Measurements from ENCODE around the gene CRIP2. TPM values are rescaled to one million over a fixed set of nuclear protein-coding genes. Genes with fewer than 3 reads are reported as not detected.

The CRIP2 gene
- total and polyA plus RNA-seq, 2 experiments from 2014 or later = 3.4 to 9.6 TPM

DNA sequence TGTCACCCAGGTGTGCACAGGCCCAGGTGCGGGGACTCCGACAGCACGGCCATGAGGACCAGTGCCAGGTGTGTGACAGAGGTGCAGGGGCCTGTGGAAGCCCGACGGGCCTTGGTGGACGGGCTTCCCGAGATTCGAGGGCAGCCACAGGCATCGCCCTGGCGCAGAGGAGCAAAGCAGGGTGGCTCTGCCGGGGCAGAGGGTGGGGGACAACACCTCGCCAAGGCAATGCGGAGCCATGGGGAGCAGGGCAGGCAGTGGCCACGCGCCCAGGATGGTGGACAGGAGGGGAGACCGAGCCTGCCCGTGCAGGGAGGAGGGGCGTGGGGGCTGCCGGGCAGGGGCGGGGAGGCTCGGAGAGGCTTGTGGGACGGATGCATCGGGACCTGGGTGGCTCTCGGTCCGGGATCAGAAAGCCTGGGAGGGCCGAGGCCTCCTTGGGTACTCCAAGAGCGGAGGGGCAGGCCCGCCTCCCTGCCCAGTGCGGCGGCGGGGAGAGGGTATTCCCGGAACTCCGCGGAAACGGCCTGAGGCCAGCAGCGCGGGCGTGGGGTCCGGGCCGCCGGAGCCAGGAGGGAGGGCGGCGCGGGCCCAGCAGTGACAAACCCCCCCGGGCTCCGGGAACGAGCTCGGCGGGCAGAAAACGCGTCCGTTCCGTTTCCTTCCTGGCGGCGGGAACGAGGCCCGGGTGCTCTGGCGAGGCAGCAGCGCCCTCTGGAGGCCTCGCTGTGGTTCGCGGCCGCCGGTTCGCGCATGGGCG is 53.4 kb downstream of the CRIP2 start:
- Mint-ChIP-seq H3K27me3 (ENCODE audit: insufficient read depth, low read depth, poor library complexity) (peaks cover 34% of the 10 kb centered on the region), H3K4me3 (peak overlapping the region; percentile 37; the same call in 2 of the 3 replicates), H3K9me3 (peaks cover 8% of the 10 kb centered on the region)

More for the DNA sequence above, 53.4 kb downstream of the CRIP2 start:
- Histone ChIP-seq H3F3A (replicated peaks; ENCODE audit: low read depth) (no peaks in the 10 kb centered on the region), H3K36me3 (ENCODE audit: insufficient read depth) (no peaks in the 10 kb centered on the region), H4K20me1 (replicated peaks; ENCODE audit: insufficient read depth) (no peaks in the 10 kb centered on the region), H3K4me3 (peak overlapping the region; percentile 53; the same call in 1 of the 2 replicates), H3K4me2 (peak overlapping the region; percentile 75; the same call in 1 of the 2 replicates), H2AFZ (0 out of 2 replicates have a peak overlapping the region, but pooled peaks have one; percentile 63), H3K4me1 (ENCODE audit: insufficient read depth) (no peaks in the 10 kb centered on the region), H3K27ac (ENCODE audit: low read depth) (no peak overlapping the region), H3K27me3 (ENCODE audit: insufficient read depth) (peaks cover 46% of the 10 kb centered on the region), H3K9me2 (ENCODE audit: insufficient read depth) (no peaks in the 10 kb centered on the region), H3K79me2 (replicated peaks; ENCODE audit: insufficient read depth) (no peaks in the 10 kb centered on the region)
- Mint-ChIP-seq H3K4me1 (peaks cover 3% of the 10 kb centered on the region; the same call in 1 of the 3 replicates), H3K36me3 (ENCODE audit: low read depth) (peaks cover 3% of the 10 kb centered on the region; the same call in 1 of the 3 replicates), H3K27ac (no peak overlapping the region)
- peak; percentile 54 for ATAC-seq
- DNase-seq (ENCODE audit: low spot score) = peak; percentile 76
- peak; percentile 56 to 86 for TF ChIP-seq CTCF (conservative IDR thresholded peaks at IDR 0.05; ENCODE audit: low read depth in 2 of 2)
- TF ChIP-seq ETS1 (IDR thresholded peaks at IDR 0.05) = no peak
- no peak for TF ChIP-seq REST (IDR thresholded peaks at IDR 0.05; ENCODE audit: unreplicated experiment)
- peak; percentile 40 for TF ChIP-seq EZH2 (IDR thresholded peaks at IDR 0.05; ENCODE audit: low read depth, unreplicated experiment)
- TF ChIP-seq, protein P1, sequence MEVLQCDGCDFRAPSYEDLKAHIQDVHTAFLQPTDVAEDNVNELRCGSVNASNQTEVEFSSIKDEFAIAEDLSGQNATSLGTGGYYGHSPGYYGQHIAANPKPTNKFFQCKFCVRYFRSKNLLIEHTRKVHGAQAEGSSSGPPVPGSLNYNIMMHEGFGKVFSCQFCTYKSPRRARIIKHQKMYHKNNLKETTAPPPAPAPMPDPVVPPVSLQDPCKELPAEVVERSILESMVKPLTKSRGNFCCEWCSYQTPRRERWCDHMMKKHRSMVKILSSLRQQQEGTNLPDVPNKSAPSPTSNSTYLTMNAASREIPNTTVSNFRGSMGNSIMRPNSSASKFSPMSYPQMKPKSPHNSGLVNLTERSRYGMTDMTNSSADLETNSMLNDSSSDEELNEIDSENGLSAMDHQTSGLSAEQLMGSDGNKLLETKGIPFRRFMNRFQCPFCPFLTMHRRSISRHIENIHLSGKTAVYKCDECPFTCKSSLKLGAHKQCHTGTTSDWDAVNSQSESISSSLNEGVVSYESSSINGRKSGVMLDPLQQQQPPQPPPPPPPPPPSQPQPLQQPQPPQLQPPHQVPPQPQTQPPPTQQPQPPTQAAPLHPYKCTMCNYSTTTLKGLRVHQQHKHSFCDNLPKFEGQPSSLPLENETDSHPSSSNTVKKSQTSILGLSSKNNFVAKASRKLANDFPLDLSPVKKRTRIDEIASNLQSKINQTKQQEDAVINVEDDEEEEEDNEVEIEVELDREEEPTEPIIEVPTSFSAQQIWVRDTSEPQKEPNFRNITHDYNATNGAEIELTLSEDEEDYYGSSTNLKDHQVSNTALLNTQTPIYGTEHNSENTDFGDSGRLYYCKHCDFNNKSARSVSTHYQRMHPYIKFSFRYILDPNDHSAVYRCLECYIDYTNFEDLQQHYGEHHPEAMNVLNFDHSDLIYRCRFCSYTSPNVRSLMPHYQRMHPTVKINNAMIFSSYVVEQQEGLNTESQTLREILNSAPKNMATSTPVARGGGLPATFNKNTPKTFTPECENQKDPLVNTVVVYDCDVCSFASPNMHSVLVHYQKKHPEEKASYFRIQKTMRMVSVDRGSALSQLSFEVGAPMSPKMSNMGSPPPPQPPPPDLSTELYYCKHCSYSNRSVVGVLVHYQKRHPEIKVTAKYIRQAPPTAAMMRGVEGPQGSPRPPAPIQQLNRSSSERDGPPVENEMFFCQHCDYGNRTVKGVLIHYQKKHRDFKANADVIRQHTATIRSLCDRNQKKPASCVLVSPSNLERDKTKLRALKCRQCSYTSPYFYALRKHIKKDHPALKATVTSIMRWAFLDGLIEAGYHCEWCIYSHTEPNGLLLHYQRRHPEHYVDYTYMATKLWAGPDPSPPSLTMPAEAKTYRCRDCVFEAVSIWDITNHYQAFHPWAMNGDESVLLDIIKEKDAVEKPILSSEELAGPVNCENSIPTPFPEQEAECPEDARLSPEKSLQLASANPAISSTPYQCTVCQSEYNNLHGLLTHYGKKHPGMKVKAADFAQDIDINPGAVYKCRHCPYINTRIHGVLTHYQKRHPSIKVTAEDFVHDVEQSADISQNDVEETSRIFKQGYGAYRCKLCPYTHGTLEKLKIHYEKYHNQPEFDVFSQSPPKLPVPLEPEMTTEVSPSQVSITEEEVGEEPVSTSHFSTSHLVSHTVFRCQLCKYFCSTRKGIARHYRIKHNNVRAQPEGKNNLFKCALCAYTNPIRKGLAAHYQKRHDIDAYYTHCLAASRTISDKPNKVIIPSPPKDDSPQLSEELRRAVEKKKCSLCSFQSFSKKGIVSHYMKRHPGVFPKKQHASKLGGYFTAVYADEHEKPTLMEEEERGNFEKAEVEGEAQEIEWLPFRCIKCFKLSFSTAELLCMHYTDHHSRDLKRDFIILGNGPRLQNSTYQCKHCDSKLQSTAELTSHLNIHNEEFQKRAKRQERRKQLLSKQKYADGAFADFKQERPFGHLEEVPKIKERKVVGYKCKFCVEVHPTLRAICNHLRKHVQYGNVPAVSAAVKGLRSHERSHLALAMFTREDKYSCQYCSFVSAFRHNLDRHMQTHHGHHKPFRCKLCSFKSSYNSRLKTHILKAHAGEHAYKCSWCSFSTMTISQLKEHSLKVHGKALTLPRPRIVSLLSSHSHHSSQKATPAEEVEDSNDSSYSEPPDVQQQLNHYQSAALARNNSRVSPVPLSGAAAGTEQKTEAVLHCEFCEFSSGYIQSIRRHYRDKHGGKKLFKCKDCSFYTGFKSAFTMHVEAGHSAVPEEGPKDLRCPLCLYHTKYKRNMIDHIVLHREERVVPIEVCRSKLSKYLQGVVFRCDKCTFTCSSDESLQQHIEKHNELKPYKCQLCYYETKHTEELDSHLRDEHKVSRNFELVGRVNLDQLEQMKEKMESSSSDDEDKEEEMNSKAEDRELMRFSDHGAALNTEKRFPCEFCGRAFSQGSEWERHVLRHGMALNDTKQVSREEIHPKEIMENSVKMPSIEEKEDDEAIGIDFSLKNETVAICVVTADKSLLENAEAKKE (CRISPR knock-in tag; IDR thresholded peaks at IDR 0.05) = no peak

All from GM23338 (cell line).